ENCODE data around the gene MRPL34.

The MRPL34 gene

GRCh38 chr19:17329366-17330261 lies 23.9 kb downstream of the MRPL34 start:
- DNase-seq, result no peak

DNA sequence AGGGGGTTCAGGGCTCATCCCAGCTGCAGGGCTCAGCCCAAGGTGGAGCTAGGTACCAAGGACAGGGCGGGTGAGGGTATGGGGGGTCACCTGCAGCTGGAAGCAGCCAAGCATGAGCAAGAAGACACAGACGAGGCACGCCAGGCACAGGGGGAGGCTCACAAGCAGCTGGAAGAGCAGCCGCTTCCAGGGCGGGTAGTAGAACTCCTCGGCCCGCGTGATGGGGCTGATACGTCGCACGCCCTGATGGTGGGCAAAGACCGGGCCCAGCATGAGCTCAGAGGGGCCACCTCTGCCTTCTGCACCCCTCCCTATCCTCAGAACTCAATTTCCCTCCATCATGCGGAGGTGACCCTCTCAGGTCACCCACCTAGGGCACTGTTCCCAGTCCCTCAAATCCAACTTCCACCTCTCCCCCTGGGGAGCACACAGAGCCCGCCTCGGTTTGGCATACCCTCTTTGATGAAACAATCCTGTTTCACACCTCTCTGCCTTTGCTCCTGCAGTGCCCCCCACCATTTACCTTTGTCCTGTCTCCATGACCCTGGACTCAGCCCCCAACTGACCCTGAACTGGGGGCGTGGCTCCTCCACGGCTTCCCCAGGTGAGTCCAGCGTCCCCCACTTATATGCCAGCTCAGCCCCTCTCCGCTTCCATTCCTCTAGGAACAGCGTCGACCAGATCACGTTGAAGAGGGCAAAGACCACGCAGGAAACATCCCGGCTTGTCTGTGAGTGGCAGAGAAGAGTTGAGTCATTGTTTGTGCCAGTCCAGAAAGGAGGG lies 24.8 kb downstream of the MRPL34 start:
- no peak for DNase-seq

DNA sequence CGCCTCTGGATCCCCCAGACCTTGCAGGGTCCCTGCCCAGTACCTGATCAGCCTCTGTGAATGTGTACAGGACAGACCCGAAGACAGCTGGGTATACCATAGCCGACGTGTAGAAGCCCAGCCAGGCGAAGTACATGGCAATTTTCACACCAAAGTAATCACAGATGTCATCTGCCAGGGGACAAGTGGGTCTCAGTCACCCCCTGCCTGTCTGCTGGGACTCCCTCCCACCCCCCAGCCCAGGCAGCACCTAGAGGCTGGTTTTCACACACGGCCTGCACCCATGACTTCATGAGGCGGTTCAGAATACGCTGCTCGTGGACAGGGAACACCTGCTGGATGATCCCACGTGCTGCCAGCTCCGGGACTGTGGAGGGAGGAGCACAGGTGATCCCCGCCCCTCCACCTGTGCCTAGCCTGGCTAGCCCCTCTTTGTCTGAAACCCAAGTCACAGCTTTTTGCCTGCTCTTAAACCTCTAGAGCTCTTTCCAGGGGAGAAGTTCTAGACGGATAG lies 25.4 kb downstream of the MRPL34 start:
- no peak for DNase-seq

- DNase-seq, result no peak
Measured at GRCh38 chr19:17332360-17332676, 26.6 kb downstream of the MRPL34 start.

DNA sequence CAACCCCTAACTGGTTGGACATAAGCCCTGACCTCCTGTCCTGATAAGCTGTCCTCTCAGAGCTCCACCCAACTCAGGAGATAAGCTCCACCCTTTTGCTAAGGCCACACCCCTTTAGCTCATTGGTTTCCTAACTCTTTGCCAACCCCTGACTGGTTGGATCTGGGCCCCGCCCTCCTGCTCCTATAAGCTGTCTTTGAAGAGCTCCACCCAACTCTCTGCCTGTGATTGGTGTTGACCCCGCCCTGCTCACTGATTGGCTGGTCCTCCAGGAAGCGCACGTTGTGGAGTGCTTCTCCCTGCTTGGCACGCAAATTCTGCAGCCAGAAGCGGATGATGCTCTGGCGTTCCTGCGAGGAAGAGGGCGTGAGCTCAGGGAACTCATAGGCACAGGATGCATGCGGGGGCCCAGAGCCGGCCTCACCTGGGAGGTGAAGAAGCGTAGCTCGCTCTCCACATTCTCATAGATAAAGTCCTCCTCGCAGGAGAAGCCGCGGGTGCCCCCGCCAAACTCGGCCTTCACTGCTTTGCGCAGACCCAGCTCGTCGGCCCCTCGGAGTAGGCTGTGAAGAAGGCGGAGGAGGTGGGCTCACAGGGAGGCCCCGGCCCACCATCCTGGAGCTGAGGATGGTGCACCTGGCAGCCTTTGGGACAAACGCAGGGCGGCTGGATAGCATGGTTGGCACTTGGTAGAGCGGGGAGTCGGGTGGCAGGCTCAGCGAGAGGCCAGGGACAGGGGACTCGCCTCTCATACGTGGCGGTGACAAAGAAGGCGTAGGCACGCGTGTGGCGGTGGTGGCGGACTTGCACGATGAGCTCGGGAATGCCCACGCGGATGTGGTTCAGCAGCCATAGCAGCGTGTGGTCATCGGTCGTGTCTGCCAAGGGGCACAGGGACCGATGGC lies 27.3 kb downstream of the MRPL34 start:
- DNase-seq, result no peak

- no peak for DNase-seq
Measured at GRCh38 chr19:17333611-17334413, 28.1 kb downstream of the MRPL34 start.

- DNase-seq, result peak; percentile 70
Measured at GRCh38 chr19:17334414-17335409, 29.0 kb downstream of the MRPL34 start, which contains the start of gene ANO8. Gene ANO8 (minus strand): TSS chr19:17334855. CDS start chr19:17334670, 185 bp downstream.

GRCh38 chr19:17335575-17335974 lies 29.9 kb downstream of the MRPL34 start:
- DNase-seq, result no peak

- DNase-seq, result peak; percentile 96
Measured at GRCh38 chr19:17336872-17337674, 31.4 kb downstream of the MRPL34 start, which contains the start of gene GTPBP3. Gene GTPBP3 (plus strand): TSS chr19:17337553. CDS start chr19:17337612, 59 bp downstream.

- no peak for DNase-seq
Measured at GRCh38 chr19:17337675-17338432, 32.2 kb downstream of the MRPL34 start.

DNA sequence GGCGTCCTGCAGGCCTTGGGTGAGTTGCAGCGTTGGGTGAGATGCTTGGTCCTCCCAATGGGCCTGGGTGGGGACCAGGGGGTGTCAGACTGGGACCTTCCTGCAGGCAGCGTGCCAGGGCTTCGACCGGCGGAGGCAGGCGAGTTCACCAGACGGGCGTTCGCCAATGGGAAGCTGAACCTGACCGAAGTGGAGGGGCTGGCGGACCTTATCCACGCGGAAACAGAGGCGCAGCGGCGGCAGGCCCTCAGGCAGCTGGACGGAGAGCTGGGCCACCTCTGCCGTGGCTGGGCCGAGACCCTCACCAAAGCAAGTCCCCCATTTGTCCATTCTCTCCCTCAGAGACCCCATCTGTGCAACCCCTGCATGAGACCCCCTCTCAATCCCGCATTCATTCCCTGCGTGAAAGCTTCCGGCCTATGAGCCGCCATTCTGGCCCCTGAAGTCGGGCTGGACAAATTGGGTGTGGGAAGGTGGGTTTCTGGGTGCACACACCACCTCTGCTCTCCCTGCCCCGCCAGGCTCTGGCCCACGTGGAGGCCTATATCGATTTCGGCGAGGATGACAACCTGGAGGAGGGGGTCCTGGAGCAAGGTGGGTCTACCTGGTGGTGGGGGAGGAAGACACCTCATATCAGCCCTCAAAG lies 32.9 kb downstream of the MRPL34 start:
- DNase-seq, result no peak

- no peak for DNase-seq
Measured at GRCh38 chr19:17339088-17339741, 33.5 kb downstream of the MRPL34 start.

DNA sequence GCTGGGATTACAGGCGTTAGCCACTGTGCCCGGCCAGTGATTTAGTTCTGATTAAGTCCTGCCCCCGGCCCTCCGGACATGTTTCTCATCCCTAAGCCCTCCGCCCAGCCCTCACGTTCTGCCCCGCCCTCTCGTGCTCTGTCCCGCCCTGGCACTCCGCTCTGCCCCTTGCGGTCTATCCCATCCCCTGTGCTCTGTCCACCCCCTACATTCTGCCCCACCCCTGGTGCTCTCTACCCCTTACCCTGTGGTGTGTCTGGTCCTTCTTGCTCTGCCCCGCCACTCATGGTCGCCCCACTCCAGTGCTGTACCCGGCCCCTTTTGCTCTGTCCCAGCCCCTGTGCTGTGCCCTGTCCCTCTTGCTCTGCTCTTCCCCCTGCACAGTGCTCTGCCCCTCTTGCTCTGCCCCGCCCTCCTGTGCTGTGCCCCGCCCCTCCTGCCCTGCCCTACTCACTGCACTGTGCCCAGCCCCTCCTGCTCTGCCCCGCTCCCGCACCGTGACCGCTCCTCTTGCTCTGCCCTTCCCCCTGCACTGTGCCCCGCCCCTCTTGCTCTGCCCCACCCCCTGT lies 34.7 kb downstream of the MRPL34 start:
- DNase-seq, result no peak

GRCh38 chr19:17340871-17341357 lies 35.2 kb downstream of the MRPL34 start:
- DNase-seq, result no peak

DNA sequence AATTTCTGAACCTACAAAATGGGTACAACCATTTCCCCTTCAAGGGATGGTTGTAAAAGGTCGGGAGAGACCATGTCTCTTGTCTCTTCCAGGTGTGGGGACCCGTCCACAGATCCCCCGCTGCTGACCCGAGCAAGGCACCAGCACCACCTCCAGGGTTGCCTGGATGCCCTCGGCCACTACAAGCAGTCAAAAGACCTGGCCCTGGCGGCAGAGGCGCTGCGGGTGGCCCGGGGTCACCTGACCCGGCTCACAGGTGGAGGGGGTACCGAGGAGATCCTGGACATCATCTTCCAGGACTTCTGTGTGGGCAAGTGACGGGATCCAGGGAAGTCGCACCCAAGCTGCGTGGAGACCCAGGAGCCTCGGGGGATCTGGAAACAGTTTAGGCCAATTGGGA lies 35.7 kb downstream of the MRPL34 start:
- no peak for DNase-seq

DNA sequence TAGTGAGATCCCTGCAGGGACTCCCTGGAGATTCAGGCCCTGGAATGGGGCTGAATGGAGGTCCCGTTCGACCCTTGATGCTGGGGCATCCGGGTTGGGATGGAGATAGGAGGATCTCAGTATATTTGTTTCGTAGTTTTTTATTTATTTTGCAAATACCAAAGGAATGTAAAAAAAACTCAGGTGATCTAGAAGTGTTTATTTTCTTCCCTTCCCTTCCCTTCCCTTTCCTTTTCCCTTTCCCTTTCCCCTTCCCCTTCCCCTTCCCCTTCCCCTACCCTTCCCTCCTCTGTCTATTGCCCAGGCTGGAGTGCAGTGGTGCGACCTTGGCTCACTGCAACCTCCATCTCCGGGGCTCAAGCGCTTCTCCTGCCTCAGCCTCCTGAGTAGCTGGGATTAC lies 36.2 kb downstream of the MRPL34 start:
- DNase-seq, result no peak

DNA sequence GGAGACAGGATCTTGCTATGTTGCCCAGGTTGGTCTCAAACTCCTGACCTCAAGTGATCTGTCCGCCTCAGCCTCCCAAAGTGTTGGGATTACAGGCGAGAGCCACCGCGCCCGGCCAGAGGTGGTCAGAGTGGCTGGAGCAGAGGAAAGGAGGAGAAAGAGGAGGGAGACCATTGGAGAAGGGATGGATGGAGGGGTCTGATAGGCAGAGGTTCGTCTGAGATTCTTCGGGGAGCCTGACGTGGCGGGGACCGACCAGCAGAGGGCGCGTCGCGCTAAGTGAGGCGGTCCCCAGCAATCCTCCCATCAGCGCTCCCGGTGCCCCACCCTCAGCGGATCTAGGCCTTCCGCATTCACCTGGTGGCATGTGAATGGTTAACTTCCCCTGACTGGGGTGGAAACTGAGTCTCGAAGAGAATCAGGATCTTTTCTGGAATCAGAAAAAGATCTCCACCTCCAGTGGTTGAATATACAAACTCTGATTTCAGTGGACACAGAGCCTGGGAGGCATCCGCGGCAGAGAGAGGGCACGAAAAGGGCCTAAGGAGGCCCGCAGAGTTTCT lies 40.5 kb downstream of the MRPL34 start:
- DNase-seq, result no peak

Data from NCI-H2081 treated with DMSO at 0.1 percent for 48 hours (cell line).